Testis (tissue), 3 donors: ENCODE data around the gene EHMT1. TPM values are rescaled to one million over a fixed set of nuclear protein-coding genes. Genes with fewer than 3 reads are reported as not detected.

ENCODE experiments used
- DNase-seq: peaks from one replicate; pipeline ENCODE4 v3.0.0-alpha.2; 2019
- H3K27ac ChIP-seq, 2 donors: fragments of 200-600 bp; sonication (generic); one replicate each; pipeline ENCODE4 v1.5.1; 2019
- H3K27me3 ChIP-seq: fragments of 200-600 bp; sonication (generic); one replicate; pipeline ENCODE4 v1.5.1; 2019
- H3K36me3 ChIP-seq: fragments of 200-600 bp; sonication (generic); one replicate; pipeline ENCODE4 v1.5.1; 2017; ENCODE audit warnings: low read depth; ENCODE audit errors: missing control alignments
- H3K4me1 ChIP-seq: fragments of 200-600 bp; sonication (generic); one replicate; pipeline ENCODE4 v1.5.1; 2019
- H3K4me3 ChIP-seq, 2 donors: fragments of 200-600 bp; sonication (generic); one replicate each; pipeline ENCODE4 v1.5.1; 2017 to 2019
- H3K9me3 ChIP-seq: fragments of 200-600 bp; sonication (generic); one replicate; pipeline ENCODE4 v1.5.1; 2017
- POLR2A ChIP-seq: fragments of 450-650 bp; IDR thresholded peaks from one replicate; pipeline ENCODE4 v1.6.1; 2017; ENCODE audit warnings: antibody characterized with exemption, mild to moderate bottlenecking, moderate library complexity
- WGBS, 2 donors: methylation state at CpG; one replicate each; pipeline ENCODE4 v1.1.5; 2018; 5-methylcytosine and 5-hydroxymethylcytosine counted together
- intact Hi-C: fragments of 100-400 bp; cut with DNase I; formaldehyde crosslinking; loops from one replicate; pipeline ENCODE4 v1.15.1; 2023; ENCODE audit warnings: low total_unique reads
- polyA plus RNA-seq: library from polyadenylated mRNA; stranded (reverse); fragments of 350-450 nt; fragmentation: Illumina TruSeq; extraction: RNeasy Lipid Tissue Mini Kit (QIAGEN cat#74804); gene quantifications from one replicate; pipeline ENCODE4 v1.2.3, GENCODE V29; 2014; ENCODE audit warnings: low read depth, low replicate concordance; ENCODE audit not compliant: insufficient read depth
- total RNA-seq, 2 donors: library from RNA; depleted of rRNA; stranded (reverse); fragments of >200 nt; gene quantifications; one replicate each; pipeline ENCODE4 v1.2.3, GENCODE V29; 2016
- TF ChIP-seq, protein P1 (sequence below), 3 experiments: fragments of 450-650 bp in 2 of 3; fragments of 200-600 bp in 1 of 3; sonication (generic) in 1 of 3; IDR thresholded peaks; one replicate each; pipeline ENCODE4 v1.5.1; 2016 to 2019; ENCODE audit warnings: antibody characterized with exemption in 3 of 3, mild to moderate bottlenecking in 2 of 3, moderate library complexity in 1 of 3

EHMT1 gene
- total and polyA plus RNA-seq, 3 donors from 2014 or later: 116 to 207 (median 193) TPM

DNA sequence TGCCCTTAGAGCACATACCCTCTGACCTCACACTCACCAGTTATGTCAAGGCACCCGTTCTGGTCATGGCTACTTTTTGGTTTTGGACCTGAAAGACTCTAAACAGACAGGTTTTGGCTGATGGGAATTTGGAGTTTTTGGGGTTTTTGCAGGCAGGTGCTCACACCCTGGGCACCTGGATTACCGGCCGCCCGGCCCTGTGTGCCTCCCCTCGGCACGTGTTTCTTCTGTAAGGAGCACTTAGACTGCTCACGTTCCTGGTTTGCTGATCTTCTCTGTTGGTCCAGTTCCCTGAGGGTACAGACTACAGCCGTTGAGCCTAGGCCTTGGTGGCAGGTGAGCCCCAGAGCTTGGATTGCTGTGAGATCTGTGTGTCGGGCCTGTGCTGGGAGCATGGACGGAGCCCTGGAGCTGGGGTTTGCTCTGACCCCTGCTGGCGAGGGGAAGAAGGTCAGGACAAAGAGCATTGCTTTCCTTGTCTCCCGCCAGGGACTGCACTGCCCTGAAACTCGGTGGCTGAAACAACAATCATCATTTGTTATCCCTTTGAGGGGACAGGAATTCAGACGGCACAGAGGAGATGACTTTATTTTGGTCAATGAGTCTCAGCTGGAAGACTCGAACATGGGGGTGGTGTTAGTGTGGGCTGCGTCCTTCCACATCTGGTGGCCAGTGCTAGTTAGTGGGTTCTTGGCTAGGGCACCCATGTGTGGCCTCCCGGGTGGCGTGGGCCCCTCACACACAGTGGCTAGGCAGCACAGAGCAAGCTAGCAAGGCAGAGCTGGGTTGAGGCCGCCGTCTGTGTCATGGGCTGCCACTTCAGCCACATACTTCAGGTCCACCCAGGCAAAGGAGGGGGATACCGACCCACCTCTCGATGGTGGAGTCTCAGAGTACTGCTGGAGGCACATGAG lies 76.4 kb downstream of the EHMT1 start:
- Histone ChIP-seq H3K27ac (peak overlapping the region in 1 of 2 donors; percentile 47), H3K9me3 (no peaks in the 10 kb centered on the region), H3K36me3 (no peaks in the 10 kb centered on the region), H3K4me1 (peaks cover 47% of the 10 kb centered on the region), H3K4me3 (no peak overlapping the region), H3K27me3 (no peaks in the 10 kb centered on the region)
- intact Hi-C loops: no loop called here
- peak; percentile 78 for DNase-seq
- 69 to 71% methylated on average over 12 to 22 of the region's 22 CpGs for WGBS, 2 donors
- TF ChIP-seq, protein P1, sequence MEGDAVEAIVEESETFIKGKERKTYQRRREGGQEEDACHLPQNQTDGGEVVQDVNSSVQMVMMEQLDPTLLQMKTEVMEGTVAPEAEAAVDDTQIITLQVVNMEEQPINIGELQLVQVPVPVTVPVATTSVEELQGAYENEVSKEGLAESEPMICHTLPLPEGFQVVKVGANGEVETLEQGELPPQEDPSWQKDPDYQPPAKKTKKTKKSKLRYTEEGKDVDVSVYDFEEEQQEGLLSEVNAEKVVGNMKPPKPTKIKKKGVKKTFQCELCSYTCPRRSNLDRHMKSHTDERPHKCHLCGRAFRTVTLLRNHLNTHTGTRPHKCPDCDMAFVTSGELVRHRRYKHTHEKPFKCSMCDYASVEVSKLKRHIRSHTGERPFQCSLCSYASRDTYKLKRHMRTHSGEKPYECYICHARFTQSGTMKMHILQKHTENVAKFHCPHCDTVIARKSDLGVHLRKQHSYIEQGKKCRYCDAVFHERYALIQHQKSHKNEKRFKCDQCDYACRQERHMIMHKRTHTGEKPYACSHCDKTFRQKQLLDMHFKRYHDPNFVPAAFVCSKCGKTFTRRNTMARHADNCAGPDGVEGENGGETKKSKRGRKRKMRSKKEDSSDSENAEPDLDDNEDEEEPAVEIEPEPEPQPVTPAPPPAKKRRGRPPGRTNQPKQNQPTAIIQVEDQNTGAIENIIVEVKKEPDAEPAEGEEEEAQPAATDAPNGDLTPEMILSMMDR (IDR thresholded peaks at IDR 0.05): peak in 2 of 3 experiments; percentile 52 to 60
- no peak for TF ChIP-seq POLR2A

DNA sequence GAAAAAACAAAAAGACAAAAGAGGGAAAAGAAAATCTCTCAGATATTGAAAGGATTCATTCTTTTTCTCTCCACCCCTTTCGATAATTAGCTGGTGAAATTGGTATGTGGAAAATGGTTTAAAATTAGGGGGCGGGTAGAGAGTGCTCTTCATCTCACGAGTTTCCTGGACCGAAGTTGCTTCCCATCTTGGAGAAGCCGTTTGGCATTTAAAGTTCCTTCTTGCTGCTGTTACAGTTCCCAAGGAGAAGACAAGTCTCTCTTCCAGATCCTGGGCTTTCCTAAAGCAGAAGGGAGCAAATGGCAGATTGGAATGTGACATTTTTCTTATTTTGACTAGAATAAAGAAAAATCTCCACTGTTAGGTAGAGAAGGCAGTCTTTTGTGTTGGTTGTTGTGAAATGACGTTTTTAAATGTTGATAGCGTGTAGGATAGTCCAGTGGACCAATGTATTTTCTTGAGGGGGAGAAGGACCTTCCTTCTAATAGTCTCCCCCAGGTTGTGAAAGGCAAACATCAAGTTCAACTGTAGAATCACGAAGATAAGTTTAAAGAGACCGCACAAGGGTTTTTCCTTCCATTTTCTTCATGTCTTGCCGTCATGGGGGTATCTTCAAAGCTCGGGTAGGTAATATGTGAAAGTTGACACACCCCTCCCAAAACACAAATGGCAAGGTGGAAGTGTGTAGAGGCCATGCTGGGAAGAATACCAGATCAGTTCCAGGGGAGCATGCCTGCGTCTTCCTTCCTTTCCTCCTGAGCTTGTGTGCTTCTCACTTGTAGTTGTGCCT lies 77.5 kb downstream of the EHMT1 start:
- intact Hi-C loops: no loop called here
- H3K4me1 ChIP-seq: peaks cover 41% of the 10 kb centered on the region
- WGBS, 2 donors: 73 to 78% methylated on average over 12 of the region's 12 CpGs
- H3K4me3 ChIP-seq: no peak overlapping the region
- no peaks in the 10 kb centered on the region for H3K36me3 ChIP-seq
- H3K27ac ChIP-seq: peak overlapping the region in 1 of 2 donors; percentile 73
- H3K27me3 ChIP-seq: no peaks in the 10 kb centered on the region
- DNase-seq: no peak
- no peaks in the 10 kb centered on the region for H3K9me3 ChIP-seq
- no peak for TF ChIP-seq POLR2A
- TF ChIP-seq, protein P1 (IDR thresholded peaks at IDR 0.05): no peak

DNA sequence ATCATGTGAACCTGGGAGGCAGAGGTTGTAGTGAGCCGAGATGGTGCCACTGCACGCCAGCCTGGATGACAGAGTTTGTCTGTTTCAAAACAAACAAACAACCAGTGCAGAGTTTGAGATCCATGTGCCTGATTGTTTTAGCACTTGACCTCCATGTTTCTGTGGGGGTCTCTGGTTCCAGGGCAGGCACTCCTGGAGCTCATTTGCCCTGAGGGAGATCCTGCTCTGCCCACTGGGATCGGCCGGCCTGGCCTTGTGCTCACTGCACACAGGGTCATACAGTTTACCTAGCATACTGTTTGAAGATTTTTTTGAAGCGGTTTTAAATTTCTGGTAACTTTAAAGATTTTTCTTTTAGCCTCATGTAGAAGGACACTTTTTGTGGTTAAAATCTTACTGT lies 78.4 kb downstream of the EHMT1 start:
- intact Hi-C loops: no loop called here
- Histone ChIP-seq H3K4me3 (no peak overlapping the region), H3K27me3 (no peaks in the 10 kb centered on the region), H3K4me1 (peaks cover 41% of the 10 kb centered on the region), H3K36me3 (no peaks in the 10 kb centered on the region), H3K9me3 (no peaks in the 10 kb centered on the region), H3K27ac (peak overlapping the region in 1 of 2 donors; percentile 73)
- TF ChIP-seq POLR2A: no peak
- TF ChIP-seq, protein P1 (IDR thresholded peaks at IDR 0.05): no peak
- 56 to 73% methylated on average over 5 of the region's 5 CpGs for WGBS, 2 donors
- DNase-seq: no peak

DNA sequence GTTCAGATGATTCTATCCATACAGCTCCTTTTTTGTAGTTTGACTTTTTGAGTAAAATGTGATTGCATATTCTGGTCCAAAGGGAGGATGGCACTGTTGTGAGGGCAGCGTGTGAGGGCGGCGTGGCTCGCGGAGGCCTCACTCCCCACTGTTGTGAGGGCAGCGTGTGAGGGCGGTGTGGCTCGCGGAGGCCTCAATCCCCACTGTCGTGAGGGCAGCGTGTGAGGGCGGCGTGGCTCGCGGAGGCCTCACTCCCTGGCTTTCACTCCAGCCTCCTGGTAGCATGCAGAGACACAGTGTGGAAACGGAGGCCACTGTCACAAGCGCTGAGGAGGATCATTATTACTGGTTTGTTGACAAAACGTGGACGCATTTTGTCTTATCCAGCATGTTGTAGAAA lies 79.0 kb downstream of the EHMT1 start:
- H3K4me3 ChIP-seq: no peak overlapping the region
- TF ChIP-seq POLR2A: no peak
- TF ChIP-seq, protein P1 (IDR thresholded peaks at IDR 0.05): no peak
- no peaks in the 10 kb centered on the region for H3K36me3 ChIP-seq
- DNase-seq: no peak
- no peaks in the 10 kb centered on the region for H3K27me3 ChIP-seq
- intact Hi-C loops: no loop called here
- H3K4me1 ChIP-seq: peaks cover 41% of the 10 kb centered on the region
- no peaks in the 10 kb centered on the region for H3K9me3 ChIP-seq
- peak overlapping the region; percentile 40 to 73 for H3K27ac ChIP-seq
- WGBS, 2 donors: 67 to 80% methylated on average over 19 of the region's 19 CpGs
